Ishikawa (cell line): Measurements from ENCODE around the gene NSMCE1.

Experiments used
- CEBPB ChIP-seq: IDR thresholded peaks from 2 replicates; pipeline ENCODE4 v1.6.1; 2012
- CREB1 ChIP-seq: IDR thresholded peaks from 2 replicates; pipeline ENCODE4 v1.6.1; 2012; ENCODE audit warnings: low read depth
- EGR1 ChIP-seq: IDR thresholded peaks from 2 replicates; pipeline ENCODE4 v1.6.1; 2012
- EP300 ChIP-seq: IDR thresholded peaks from 2 replicates; pipeline ENCODE4 v1.6.1; 2012; ENCODE audit warnings: borderline replicate concordance
- FOXM1 ChIP-seq: IDR thresholded peaks from 2 replicates; pipeline ENCODE4 v1.6.1; 2012; ENCODE audit warnings: low read depth, borderline replicate concordance
- NFIC ChIP-seq: IDR thresholded peaks from 2 replicates; pipeline ENCODE4 v1.6.1; 2012
- RAD21 ChIP-seq: IDR thresholded peaks from 2 replicates; pipeline ENCODE4 v1.6.1; 2012; ENCODE audit warnings: low read depth
- TAF1 ChIP-seq: IDR thresholded peaks from 2 replicates; pipeline ENCODE4 v1.6.1; 2012; ENCODE audit warnings: low read depth, mild to moderate bottlenecking
- TCF12 ChIP-seq: IDR thresholded peaks from 2 replicates; pipeline ENCODE4 v1.6.1; 2012; ENCODE audit warnings: low read depth
- TEAD4 ChIP-seq: IDR thresholded peaks from 2 replicates; pipeline ENCODE4 v1.6.1; 2012
- YY1 ChIP-seq: IDR thresholded peaks from 2 replicates; pipeline ENCODE4 v1.6.1; 2012; ENCODE audit warnings: low read depth
- ZBTB7A ChIP-seq: IDR thresholded peaks from 2 replicates; pipeline ENCODE4 v1.6.1; 2012; ENCODE audit warnings: low read depth
- TF ChIP-seq, protein P1 (sequence below): IDR thresholded peaks from 2 replicates; pipeline ENCODE4 v1.6.1; 2012
- TF ChIP-seq, protein P2 (sequence below): IDR thresholded peaks from 2 replicates; pipeline ENCODE4 v1.6.1; 2012; ENCODE audit warnings: low read depth, mild to moderate bottlenecking
- TF ChIP-seq, protein P3 (sequence below): IDR thresholded peaks from 2 replicates; pipeline ENCODE4 v1.6.1; 2012

Gene NSMCE1

DNA sequence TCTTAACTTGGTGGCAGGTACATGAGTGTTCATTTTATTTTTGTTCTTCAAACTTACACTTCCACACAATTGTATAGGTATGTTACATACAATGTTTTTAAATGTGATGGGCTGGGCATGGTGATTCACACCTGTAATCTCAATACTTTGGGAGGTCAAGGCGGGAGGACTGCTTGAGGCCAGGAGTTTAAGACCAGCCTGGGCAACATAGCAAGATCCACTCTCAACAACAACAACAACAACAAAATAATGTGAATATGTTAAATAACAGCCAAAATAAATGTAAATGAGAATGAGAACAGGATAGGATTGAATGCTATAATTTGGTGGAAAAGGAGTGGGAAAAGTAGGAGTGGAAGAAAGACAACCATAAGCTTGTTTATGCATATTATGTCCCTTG is 2.6 kb downstream of the NSMCE1 start:
- TF ChIP-seq, protein P1, sequence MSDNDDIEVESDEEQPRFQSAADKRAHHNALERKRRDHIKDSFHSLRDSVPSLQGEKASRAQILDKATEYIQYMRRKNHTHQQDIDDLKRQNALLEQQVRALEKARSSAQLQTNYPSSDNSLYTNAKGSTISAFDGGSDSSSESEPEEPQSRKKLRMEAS = no peak
- TF ChIP-seq TEAD4 = no peak
- TF ChIP-seq, protein P2, sequence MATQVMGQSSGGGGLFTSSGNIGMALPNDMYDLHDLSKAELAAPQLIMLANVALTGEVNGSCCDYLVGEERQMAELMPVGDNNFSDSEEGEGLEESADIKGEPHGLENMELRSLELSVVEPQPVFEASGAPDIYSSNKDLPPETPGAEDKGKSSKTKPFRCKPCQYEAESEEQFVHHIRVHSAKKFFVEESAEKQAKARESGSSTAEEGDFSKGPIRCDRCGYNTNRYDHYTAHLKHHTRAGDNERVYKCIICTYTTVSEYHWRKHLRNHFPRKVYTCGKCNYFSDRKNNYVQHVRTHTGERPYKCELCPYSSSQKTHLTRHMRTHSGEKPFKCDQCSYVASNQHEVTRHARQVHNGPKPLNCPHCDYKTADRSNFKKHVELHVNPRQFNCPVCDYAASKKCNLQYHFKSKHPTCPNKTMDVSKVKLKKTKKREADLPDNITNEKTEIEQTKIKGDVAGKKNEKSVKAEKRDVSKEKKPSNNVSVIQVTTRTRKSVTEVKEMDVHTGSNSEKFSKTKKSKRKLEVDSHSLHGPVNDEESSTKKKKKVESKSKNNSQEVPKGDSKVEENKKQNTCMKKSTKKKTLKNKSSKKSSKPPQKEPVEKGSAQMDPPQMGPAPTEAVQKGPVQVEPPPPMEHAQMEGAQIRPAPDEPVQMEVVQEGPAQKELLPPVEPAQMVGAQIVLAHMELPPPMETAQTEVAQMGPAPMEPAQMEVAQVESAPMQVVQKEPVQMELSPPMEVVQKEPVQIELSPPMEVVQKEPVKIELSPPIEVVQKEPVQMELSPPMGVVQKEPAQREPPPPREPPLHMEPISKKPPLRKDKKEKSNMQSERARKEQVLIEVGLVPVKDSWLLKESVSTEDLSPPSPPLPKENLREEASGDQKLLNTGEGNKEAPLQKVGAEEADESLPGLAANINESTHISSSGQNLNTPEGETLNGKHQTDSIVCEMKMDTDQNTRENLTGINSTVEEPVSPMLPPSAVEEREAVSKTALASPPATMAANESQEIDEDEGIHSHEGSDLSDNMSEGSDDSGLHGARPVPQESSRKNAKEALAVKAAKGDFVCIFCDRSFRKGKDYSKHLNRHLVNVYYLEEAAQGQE = no peak
- TF ChIP-seq CEBPB = no peak

GRCh38 chr16:27264151-27264550 is 4.4 kb downstream of the NSMCE1 start:
- TF ChIP-seq NFIC (no peak), TEAD4 (peak; percentile 72), CEBPB (peak; percentile 73), EP300 (no peak), FOXM1 (no peak)
- TF ChIP-seq, protein P3, sequence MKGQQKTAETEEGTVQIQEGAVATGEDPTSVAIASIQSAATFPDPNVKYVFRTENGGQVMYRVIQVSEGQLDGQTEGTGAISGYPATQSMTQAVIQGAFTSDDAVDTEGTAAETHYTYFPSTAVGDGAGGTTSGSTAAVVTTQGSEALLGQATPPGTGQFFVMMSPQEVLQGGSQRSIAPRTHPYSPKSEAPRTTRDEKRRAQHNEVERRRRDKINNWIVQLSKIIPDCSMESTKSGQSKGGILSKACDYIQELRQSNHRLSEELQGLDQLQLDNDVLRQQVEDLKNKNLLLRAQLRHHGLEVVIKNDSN = no peak

GRCh38 chr16:27259710-27260109 is 8.9 kb downstream of the NSMCE1 start:
- TF ChIP-seq ZBTB7A (no peak), YY1 (no peak), CEBPB (no peak), TEAD4 (no peak), TCF12 (no peak), TAF1 (no peak), FOXM1 (no peak), CREB1 (no peak), RAD21 (no peak), NFIC (no peak), EP300 (no peak), EGR1 (no peak)
- TF ChIP-seq, protein P1 = no peak
- TF ChIP-seq, protein P2 = no peak
- TF ChIP-seq, protein P3 = no peak

- TF ChIP-seq EGR1 (no peak), FOXM1 (no peak), YY1 (no peak), ZBTB7A (no peak), NFIC (no peak), TCF12 (no peak), CEBPB (no peak), TAF1 (no peak), CREB1 (no peak), EP300 (no peak), RAD21 (no peak), TEAD4 (no peak)
- TF ChIP-seq, protein P3 = no peak
- TF ChIP-seq, protein P1 = no peak
- TF ChIP-seq, protein P2 = no peak
These were observed 10.3 kb downstream of the NSMCE1 start for GRCh38 chr16:27258241-27258734.
